Endothelial cell of umbilical vein (primary cell): ENCODE data around the gene TET1.

Source experiments
- CTCF ChIP-seq, 2 donors: IDR thresholded peaks; 1 replicate in 1 of 2; 2 replicates in 1 of 2; pipeline ENCODE4 v1.5.1; 2011; ENCODE audit warnings: low read length in 2 of 2, mild to moderate bottlenecking in 2 of 2, moderate library complexity in 2 of 2, control low read depth in 1 of 2, inconsistent platforms in 1 of 2, low read depth in 1 of 2; ENCODE audit not compliant: insufficient read depth in 1 of 2; ENCODE audit errors: extremely low read depth in 1 of 2
- EZH2 ChIP-seq: IDR thresholded peaks from 2 replicates; pipeline ENCODE4 v1.6.1; 2012; ENCODE audit warnings: borderline replicate concordance, low read depth, mild to moderate bottlenecking, moderate library complexity, low read length, inconsistent platforms; ENCODE audit not compliant: severe bottlenecking
- GATA2 ChIP-seq: IDR thresholded peaks from 2 replicates; pipeline ENCODE4 v1.7.0; 2011; ENCODE audit warnings: low read depth, mild to moderate bottlenecking, moderate library complexity, mixed read lengths, low read length; ENCODE audit not compliant: insufficient read length, insufficient read depth
- MYC ChIP-seq: IDR thresholded peaks from one replicate; pipeline ENCODE4 v1.6.1; 2011; ENCODE audit warnings: mild to moderate bottlenecking, low read depth, low read length
- POLR2A ChIP-seq: IDR thresholded peaks from 2 replicates; pipeline ENCODE4 v1.6.1; 2012; ENCODE audit warnings: low read depth, mild to moderate bottlenecking, control low read depth, low read length

DNA sequence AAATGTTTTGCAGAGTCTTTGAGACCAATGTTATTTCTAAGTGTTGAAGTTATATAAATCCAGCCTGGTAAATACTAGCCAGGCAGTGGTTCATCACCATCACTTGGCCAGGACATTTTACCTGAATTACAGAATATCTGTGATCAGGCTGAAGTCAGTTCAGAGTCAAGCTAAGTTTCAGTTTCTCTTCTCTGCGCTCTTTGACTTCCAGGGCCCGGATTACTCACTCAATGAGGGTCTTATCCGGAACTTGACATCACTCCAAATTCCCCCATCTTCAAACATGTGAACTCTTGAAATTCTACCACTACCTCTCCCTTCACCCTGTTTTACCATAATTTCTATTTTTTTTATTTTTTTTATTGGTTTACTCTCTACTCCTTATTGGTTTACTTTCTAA, 124.3 kb downstream of the TET1 start:
- TF ChIP-seq EZH2 (no peak), CTCF (IDR thresholded peaks at IDR 0.05; ENCODE audit: extremely low read depth in 1 of 2, insufficient read depth in 1 of 2, low read depth in 1 of 2, low read length in 2 of 2) (no peak), MYC (no peak), POLR2A (no peak), GATA2 (no peak)
